Stimulated activated CD8-positive, alpha-beta memory T cell treated with anti-CD3 and anti-CD28 coated beads, Interleukin-7, amount 100 ng/mL, for 1 hour (primary cell): Measurements from ENCODE around the gene GPR62.
"Not testable (repeated sequence)": the region's sequence is repeated elsewhere in the genome, so short reads cannot be mapped to it uniquely, and the experiment has no call there.

ENCODE experiments used
- DNase-seq, 2 donors: peaks; one replicate each; pipeline ENCODE4 v3.0.0-alpha.2; 2020; ENCODE audit warnings: low read depth in 2 of 2

Gene GPR62

DNA sequence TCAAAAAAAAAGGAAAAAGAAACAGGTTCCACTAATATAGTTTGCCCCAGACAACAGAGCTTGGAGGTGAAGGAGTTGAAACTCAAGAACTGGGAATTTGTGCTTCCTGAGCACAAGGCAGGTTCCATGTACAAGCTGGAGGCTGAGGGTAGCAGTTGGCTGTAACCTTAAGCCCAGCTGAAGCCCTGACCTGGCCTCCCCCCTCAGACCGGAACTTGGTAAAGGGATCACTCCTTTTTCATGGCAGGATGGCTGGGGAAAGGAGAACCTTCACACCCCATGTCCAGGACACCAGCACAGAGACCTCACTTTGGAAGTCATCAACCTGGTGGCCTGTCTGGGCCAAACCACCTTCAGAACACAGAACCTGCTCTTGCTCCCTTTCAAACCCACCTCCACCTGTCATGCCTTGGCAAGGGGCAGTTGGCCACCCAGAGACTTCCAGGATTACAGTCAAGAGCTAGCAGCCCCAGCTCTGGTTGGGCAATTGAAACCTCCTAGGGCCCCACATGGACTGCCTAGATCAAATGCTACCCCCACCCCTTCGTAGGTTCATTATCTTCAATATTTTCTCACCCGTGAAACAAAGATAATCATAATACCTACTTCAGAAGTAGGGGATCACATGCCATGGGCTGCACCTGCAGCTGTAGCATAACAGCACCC, 37.0 kb downstream of the GPR62 start:
- DNase-seq = no peak

GRCh38 chr3:51993657-51994056, 38.5 kb downstream of the GPR62 start:
- DNase-seq = not testable (repeated sequence)

DNA sequence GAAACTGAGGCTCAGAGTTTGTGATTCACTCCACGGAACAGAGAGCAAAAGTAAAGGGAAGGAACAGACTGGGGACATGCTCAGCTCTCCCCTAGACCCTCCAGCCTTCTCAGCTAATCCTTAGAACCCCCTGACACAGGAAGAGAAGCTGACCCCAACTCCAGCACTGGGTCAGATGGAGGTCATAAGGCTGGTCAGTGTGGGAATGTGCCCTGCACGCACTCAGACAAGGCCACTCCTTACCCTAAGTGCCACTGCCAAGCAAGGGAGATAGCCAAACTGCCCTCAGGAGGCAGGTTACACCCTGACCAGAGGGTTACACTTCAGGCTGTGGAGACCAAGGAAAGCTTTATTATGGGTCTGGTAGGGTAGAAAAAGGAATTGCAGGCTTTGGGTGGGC, 39.3 kb downstream of the GPR62 start:
- no peak for DNase-seq

GRCh38 chr3:51995346-51996163, 40.4 kb downstream of the GPR62 start, which contains the start of gene RPL29:
RPL29 (minus strand) TSS chr3:51995895; CDS start chr3:51995461, 434 bp downstream.
- peak; percentile 80 to 82 for DNase-seq

DNA sequence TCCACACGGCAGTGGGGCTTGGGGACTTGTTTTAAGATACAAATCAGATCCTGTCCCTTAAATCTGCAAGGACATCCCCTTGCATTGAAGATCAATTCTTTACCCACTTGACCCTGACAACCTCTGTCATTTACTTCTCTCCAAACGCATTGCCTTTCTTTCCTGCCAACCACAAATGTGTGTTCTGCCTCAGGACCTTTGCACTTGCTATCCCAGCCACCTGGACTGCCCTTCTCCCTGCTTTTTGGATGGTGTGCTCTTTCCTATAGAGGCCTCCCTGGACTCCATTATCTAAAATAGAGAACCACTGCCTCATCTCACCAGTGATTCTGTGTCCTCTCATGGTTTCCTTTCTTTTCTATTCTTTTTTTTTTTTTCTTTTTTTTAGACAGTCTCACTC, 42.0 kb downstream of the GPR62 start:
- no peak for DNase-seq

DNA sequence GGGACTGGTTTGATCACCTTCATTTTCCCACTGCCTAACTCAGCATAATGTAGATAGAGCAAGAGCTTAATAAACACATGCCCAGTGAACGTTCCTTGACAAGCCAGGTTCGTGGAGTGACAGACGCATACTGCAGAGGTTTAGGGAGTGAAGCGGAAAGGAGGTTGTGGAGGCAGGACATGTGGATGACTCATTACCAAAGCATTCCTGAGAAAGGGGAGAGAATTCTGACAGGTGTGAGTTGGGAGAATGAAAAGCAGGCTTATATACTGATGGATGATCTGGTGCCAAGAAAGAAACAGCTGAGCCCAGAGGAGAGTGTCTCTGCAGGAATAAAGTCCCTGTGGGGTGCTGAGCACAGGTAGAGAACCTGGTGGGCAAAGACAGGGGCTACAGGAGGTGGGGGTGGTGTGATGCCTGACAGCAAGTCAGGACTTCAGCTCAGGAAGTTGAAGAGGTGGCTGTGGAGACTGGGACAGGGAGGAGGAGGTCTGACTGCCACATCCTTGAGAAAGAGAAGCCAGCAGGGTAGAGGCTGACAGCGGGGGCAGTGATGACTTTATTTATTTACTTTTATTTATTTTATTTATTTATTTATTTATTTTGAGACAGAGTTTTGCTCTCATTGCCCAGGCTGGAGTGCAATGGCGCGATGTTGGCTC, 42.9 kb downstream of the GPR62 start:
- DNase-seq = no peak

GRCh38 chr3:51998774-51999173, 43.6 kb downstream of the GPR62 start:
- DNase-seq = no peak

GRCh38 chr3:51999846-52000245, 44.7 kb downstream of the GPR62 start:
- no peak for DNase-seq

- DNase-seq = peak; percentile 77 to 80
Measured at GRCh38 chr3:52001443-52001974, 46.3 kb downstream of the GPR62 start.

GRCh38 chr3:52002748-52003147, 47.6 kb downstream of the GPR62 start:
- DNase-seq = no peak

DNA sequence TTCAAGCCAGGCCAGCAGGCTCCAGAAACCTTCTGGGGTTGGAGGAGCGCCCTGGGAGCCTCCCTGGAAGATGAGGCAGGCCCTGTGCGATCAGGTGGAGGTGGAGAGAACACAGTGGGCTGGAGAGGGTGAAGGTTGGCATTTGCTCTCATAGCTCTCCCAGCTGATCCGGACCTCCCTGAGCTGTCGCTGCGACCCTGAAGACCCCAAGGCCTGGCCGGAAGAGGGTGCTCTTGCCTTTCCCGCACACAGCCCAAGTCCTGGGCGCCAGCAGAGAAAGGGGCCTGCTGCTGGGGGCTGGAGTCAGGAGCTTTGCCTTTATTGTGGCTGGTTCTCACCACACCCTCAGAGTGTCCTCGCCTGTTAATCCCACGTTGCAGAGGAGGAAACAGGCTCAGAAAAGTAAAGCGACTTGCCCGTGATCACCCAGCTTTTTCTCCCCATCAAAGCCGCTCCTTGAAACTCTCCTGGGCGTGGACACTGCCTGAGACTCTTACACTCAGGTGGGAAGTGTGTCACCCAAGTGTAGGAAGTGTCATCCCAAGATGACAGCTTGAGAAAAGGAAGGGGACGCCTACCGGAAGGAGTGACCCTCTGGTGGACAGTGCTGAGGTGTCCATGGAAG, 49.1 kb downstream of the GPR62 start:
- DNase-seq = no peak

- DNase-seq = no peak
Measured at GRCh38 chr3:52004906-52005395, 49.8 kb downstream of the GPR62 start.

DNA sequence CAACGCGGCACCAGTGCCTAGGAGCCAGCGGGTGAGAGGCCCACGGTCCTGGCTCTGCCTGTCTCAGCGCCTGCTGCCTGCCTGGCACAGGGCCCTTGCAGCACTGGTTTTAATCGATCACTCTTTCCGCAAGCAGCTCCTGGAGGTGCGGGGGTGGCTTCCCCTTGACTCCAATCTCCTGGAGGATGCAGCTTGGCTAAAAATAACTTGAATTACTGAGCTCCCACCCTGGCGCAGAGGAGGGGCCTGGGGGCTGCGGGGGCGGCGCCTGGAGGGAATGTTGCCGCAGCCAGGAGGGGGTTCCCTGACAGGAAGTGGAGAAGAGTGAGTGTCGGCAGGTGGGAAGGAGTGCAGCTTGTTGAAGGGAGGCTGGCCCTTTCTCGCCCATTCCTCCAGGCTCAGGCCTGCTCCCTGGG, 50.4 kb downstream of the GPR62 start:
- no peak for DNase-seq

GRCh38 chr3:52006017-52006819, 51.0 kb downstream of the GPR62 start:
- DNase-seq = no peak

GRCh38 chr3:52006820-52007133, 51.6 kb downstream of the GPR62 start:
- DNase-seq = no peak
